ENCODE results near the gene CEMIP.

Gene CEMIP

DNA sequence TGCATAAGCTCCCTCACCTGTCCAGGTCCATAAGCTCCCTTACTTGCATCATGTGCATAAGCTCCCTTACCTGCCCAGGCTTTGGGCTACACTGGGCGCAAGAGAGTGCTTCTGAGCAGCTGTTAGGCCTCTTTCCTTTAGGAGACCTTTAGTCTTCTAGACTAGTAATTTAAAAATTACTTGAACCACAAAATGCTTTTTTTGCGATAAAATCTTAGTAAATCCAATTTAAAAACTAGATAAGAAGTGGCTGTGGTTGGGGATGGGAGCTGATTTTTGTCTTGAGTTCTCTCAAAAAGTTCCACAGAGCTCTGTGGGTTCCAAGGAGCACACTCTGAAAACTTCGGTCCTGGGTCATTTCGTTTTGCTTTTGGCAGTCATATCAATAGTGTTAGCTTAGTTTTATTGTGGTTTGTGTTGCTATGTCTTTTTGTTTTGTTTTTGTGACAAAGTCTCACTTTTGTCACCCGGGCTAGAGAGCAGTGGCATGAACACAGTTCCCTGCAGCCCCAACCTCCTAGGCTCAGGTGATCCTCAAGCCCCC, 6.7 kb downstream of the CEMIP start:
- no peak for DNase-seq

DNA sequence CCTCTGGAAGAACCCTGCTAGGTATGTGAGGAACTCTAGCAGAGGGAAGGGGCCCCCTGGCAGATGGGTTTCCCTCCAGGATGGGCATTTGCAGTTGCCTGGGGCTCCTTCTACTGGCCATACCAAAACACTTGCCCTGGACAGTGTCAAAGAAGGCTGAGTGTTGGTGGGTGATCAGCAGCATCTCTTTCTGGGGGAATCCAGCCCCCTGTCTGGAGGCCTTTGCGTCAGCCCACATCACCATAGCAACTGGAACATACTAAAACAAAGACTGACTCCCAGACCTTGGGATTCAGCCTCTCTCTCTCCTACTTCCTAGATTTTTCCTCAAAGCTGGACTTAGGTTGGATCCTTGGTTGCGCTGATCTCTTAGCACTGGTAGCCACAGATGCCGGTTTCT, 8.1 kb downstream of the CEMIP start:
- DNase-seq, result no peak

- DNase-seq, result no peak
Measured at GRCh38 chr15:80788536-80788935, 9.4 kb downstream of the CEMIP start.

DNA sequence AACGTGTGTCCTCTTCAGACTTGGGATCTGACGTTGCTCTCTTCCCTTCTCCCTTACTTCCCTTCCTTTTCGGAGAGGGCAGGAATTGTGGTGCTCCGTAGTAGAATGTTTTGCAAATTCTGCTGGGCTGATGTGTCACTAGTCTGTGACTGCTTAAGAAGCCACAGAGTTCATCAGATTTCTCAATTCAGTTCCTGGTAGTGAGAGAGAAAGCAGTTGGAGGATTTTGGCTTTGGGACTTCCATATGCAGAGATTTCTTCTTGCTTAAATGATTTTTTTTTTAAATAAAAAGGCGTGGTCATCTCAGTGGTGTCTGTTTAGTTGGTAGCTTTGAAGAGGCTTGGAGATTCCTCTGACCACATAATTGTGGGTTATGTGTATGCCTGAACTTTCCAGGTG, 10.1 kb downstream of the CEMIP start:
- peak; percentile 91 to 98 for DNase-seq

GRCh38 chr15:80789796-80790195, 10.6 kb downstream of the CEMIP start:
- DNase-seq, result no peak

- DNase-seq, result peak; percentile 43 to 54
Measured at GRCh38 chr15:80790236-80790635, 11.1 kb downstream of the CEMIP start.

- no peak for DNase-seq
Measured at GRCh38 chr15:80791004-80791403, 11.8 kb downstream of the CEMIP start.

DNA sequence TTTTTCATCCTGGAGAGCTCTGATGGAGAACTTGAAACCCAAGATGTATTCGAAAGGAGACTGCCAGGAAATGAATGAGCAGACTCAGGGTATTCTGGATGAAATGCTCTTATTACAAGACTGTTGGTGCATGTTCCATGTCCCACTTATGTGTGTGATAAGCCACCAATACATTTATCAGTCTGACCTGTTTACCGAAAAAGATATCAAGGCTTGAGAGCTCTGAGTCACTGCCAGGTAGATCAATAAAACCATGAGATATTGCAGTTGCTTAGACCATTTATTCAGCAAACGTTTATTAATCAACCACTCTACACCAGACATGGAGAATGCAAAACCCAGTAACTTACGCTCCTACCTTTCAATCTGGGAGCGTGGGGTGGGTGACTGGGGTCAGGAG, 17.2 kb downstream of the CEMIP start:
- DNase-seq, result no peak

DNA sequence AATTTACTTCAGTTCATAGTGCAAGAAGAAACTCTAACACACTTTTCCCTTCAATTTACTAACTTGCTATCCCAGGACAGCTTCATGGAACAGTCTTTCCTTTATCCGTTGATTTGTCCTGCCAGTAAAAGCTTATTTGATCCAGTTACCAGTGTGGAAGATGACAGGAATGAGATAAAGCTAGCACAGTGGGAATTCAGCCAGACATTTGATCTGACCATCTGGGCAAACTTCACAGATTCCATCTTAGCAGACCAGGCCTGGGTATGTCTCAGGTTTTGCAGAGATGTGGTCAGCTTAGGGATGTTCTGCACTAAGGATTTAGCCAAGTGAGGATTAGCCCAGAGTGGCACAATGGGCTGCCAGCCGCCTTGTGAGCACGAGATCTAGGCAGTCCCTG, 19.7 kb downstream of the CEMIP start:
- no peak for DNase-seq

GRCh38 chr15:80800067-80800466, 20.9 kb downstream of the CEMIP start:
- no peak for DNase-seq

DNA sequence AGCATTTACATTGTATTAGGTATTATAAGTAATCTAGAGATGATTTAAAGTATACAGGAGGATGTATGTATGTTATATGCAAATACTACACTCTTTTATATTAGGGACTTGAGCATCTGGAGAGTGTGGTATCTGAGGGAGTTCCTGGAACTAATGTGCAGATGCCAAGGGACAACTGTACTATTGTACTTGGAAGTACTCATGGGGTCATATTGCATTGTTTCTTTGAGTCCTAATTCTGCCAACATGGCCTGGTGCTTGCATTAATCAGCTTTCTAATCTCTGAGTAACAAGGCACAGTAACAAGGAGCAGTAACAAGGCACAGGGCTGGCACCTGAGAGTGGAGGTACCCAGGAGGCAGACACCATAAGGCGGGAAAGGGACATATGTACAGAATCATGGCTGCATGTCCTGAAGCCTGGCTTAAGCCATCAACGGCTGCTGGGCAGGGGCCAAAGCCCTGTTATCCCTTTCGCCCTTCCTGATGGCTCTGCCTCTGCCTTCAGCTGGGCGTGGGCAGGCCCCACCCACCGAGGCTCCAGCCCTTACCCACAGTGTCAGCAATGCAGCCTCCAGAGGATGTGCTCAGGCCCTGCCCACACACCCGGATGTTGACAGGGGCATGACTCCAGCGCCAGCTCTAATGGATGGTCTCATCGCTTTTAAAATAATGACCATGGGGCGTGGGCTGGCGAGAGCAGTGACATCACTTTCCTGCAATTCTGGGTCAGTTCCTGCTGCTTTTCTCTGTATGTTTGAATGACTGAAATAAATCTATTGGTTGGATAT, 22.9 kb downstream of the CEMIP start:
- peak; percentile 77 to 93 for DNase-seq

- DNase-seq, result peak; percentile 27 to 62
Measured at GRCh38 chr15:80803580-80804525, 24.7 kb downstream of the CEMIP start.

GRCh38 chr15:80804970-80805495, 25.9 kb downstream of the CEMIP start:
- no peak for DNase-seq

GRCh38 chr15:80811781-80812315, 32.7 kb downstream of the CEMIP start:
- DNase-seq, result no peak

- no peak for DNase-seq
Measured at GRCh38 chr15:80815106-80815505, 35.9 kb downstream of the CEMIP start.

DNA sequence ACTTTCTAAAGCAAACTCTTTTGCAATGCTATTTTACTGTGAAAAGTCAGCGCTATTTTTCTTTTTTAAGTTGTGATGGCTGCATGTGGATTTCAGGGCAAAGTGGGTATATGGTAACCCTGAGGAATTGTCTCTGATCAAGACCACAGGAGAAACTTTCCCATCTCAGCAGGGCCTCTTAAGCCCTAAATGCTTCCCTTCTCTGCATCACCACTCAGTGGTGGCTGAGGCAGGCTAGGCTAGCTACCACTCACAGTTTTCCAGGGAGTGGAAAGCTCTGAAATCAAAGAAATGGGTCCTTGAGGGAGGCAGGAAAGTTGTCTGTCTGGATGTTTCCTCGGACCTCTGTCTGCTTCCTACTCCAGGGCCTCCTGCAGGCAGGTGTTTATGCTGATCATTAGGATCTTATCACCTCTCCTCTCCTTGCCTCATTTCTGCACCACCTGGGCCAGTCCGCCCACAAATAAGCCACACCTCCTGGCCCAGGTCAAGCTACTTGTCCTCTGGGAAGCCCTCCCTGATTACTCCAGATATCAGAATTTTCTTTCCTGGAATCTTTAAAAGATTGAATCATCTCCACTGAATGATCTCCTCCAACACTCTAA, 37.0 kb downstream of the CEMIP start:
- DNase-seq, result no peak

- DNase-seq, result peak; percentile 7 to 50
Measured at GRCh38 chr15:80816936-80817335, 37.8 kb downstream of the CEMIP start.

- no peak for DNase-seq
Measured at GRCh38 chr15:80817901-80818300, 38.7 kb downstream of the CEMIP start.

DNA sequence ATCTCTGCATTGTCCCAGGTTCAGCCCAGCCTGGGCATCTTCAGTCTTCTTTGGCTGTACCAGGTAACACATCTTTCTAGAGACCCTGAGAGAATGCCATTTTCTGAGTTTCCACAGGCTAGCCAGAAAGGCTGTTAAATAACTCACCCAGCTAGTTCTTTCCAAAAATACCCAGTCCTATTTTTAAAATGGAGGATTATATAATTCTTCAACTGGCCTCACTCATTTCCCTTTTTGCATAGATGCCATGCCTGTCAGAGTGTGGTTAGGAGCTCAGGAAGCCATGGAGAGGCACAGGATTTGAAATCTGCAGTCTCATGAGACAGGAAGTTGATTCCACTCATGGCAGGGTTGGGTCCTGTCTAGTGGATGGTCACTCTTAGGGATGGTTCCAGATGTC, 39.8 kb downstream of the CEMIP start:
- DNase-seq, result peak; percentile 2 to 18

DNA sequence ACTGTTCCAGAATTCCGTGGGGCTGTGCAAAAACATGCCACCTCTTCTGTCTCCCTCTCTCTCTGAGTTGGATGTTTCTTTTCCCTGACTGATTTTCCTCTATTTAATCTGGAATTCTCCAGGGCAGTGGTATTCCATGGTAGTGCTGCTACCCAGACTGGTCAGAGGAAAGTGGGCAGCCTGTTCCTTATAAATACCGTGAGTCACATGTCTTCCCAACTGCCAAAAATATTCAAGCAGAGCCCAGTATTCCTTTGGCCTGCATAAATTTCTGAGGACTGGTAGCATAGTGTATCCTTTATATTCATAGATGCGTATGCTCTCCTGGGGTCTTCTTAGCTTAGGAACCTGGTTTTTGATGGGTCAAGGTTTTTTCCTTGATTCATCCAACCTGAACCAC, 40.9 kb downstream of the CEMIP start:
- DNase-seq, result no peak

DNA sequence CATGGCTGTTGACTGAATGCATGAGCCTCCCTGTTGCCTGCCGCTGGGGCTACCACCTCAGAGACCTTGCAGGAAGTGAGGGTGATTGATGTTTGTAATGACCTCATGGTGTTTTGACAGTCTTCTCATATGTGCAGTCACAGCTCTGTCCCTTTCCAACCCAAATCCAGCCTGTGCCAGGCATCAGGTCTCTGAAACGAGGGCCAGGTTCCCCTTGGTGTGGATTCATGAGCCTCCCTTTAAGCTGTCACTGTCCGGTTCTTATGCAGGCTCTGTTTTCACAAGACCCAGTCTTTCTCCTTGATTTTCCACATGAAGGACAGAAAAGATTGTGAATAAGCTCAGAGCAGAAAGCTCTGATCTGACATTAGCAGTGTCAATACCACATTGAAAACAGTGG, 43.1 kb downstream of the CEMIP start:
- no peak for DNase-seq

- DNase-seq, result no peak
Measured at GRCh38 chr15:80822676-80823075, 43.5 kb downstream of the CEMIP start.

GRCh38 chr15:80823120-80823519, 44.0 kb downstream of the CEMIP start:
- DNase-seq, result no peak

All from inflammatory macrophage treated with lipopolysaccharide for 1 hour (primary cell).